Subcutaneous adipose tissue (tissue), 4 donors: ENCODE measurements around the gene REXO5. TPM values are rescaled to one million over a fixed set of nuclear protein-coding genes. Genes with fewer than 3 reads are reported as not detected.

Source experiments
- total RNA-seq, 4 donors: library from RNA; depleted of rRNA; stranded (reverse); fragments of >200 nt; gene quantifications; one replicate each; pipeline ENCODE4 v1.1.0, GENCODE V29; 2016
- TF ChIP-seq, protein P1 (sequence below): fragments of 450-650 bp; IDR thresholded peaks from one replicate; pipeline ENCODE4 v1.5.1; 2016; ENCODE audit warnings: low read depth, mild to moderate bottlenecking, control low read depth, antibody characterized with exemption, moderate library complexity

REXO5 gene
- total RNA-seq, 4 donors from 2014 or later, result 3.6 to 6.5 (median 5.3) TPM

DNA sequence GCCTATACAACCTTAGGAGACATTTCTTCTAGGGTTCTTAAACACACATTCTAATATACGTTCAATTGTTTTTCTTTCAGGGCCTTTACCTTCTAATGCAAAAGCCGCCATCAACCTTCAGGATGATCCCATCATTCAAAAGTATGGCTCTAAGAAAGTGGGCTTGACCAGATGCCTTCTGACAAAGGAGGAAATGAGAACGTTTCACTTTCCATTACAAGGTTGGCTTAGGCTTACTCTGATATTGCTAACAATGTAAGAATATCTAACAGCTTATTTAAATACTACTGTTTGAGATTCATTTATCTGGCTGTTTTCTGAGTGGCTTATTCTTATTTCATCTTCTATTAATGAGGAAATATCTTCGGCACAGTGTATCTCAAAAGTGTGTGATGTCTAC lies 15.4 kb downstream of the REXO5 start:
- TF ChIP-seq, protein P1, sequence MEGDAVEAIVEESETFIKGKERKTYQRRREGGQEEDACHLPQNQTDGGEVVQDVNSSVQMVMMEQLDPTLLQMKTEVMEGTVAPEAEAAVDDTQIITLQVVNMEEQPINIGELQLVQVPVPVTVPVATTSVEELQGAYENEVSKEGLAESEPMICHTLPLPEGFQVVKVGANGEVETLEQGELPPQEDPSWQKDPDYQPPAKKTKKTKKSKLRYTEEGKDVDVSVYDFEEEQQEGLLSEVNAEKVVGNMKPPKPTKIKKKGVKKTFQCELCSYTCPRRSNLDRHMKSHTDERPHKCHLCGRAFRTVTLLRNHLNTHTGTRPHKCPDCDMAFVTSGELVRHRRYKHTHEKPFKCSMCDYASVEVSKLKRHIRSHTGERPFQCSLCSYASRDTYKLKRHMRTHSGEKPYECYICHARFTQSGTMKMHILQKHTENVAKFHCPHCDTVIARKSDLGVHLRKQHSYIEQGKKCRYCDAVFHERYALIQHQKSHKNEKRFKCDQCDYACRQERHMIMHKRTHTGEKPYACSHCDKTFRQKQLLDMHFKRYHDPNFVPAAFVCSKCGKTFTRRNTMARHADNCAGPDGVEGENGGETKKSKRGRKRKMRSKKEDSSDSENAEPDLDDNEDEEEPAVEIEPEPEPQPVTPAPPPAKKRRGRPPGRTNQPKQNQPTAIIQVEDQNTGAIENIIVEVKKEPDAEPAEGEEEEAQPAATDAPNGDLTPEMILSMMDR, result no peak

GRCh38 chr16:20822521-20823325 lies 16.4 kb downstream of the REXO5 start:
- TF ChIP-seq, protein P1, result no peak

DNA sequence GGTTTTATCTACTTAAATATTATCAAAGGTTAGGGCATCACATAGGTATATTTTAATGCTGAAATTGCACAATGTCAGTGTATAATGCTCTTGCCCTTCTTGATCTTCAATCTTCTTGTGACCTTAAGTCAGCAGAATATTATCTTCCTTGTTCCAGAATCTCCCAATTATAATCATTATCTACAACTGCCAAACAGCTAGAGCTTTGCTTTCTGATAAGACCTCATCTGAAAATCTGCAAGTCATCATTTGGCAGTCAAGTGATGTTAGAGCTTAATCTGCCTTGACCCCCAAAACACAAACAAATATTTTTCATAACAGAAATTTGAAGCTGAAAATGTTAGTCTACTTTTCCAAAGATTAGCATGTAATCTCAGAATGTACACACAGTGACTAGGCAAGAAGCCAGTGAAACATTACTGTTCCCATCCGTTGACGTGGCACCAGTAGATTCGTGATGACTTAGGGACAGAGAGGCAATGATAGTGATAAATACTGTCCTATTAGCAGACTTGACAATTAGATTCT lies 19.8 kb downstream of the REXO5 start:
- TF ChIP-seq, protein P1, result no peak

- TF ChIP-seq, protein P1, result no peak
Observed at GRCh38 chr16:20829536-20829935, 23.2 kb downstream of the REXO5 start.

DNA sequence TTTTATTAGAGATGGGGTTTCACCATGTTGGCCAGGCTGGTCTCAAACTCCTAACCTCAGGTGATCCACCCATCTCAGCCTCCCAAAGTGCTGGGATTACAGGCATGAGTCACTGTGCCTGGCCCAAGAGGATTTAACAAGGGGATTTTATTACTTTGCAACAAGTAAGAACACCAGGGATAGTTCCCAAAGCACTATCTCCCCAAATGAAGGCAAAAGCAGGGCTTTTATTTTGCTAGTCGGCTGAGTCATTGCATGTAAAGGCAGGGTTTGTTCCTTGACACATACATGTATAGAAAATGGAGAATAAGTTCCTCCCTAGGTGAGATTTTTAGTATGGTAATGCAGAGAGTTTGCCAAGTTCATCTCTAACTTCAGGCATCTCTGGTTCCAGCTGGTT lies 24.0 kb downstream of the REXO5 start:
- TF ChIP-seq, protein P1, result no peak

- TF ChIP-seq, protein P1, result no peak
Observed at GRCh38 chr16:20833086-20833485, 26.8 kb downstream of the REXO5 start.

DNA sequence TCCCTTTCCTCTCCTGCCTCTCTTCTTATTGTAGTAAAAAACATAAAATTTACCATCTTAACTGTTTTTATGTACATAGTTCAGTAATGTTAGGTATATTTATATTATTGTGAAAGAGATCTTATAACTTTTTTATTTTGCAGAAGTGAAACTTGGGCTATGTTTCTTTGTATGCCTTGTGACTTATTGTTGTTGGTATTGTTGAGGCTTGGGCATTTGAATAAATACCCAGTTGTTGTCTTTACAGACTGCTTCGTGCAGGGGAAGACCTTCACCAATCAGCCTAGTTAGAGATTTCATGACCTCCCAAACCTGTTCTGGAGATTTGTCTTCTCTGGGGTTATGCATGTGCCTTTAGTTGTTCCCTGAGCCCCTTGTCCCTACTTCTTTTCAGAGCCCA lies 31.9 kb downstream of the REXO5 start:
- TF ChIP-seq, protein P1, result no peak
